Measurements from ENCODE around the gene SMIM27.

- TF ChIP-seq, protein P1, sequence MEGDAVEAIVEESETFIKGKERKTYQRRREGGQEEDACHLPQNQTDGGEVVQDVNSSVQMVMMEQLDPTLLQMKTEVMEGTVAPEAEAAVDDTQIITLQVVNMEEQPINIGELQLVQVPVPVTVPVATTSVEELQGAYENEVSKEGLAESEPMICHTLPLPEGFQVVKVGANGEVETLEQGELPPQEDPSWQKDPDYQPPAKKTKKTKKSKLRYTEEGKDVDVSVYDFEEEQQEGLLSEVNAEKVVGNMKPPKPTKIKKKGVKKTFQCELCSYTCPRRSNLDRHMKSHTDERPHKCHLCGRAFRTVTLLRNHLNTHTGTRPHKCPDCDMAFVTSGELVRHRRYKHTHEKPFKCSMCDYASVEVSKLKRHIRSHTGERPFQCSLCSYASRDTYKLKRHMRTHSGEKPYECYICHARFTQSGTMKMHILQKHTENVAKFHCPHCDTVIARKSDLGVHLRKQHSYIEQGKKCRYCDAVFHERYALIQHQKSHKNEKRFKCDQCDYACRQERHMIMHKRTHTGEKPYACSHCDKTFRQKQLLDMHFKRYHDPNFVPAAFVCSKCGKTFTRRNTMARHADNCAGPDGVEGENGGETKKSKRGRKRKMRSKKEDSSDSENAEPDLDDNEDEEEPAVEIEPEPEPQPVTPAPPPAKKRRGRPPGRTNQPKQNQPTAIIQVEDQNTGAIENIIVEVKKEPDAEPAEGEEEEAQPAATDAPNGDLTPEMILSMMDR (IDR thresholded peaks at IDR 0.05), result peak in 2 of 12 donors; percentile 13 to 40
- TF ChIP-seq POLR2A (IDR thresholded peaks at IDR 0.05), result peak in 1 of 2 donors; percentile 40
Observed at GRCh38 chr9:32550562-32551275, 1.4 kb upstream of the SMIM27 start.

Measured in heart left ventricle (tissue), 13 donors.